ENCODE results near the gene GLI1.
A peak's percentile ranks its signal among the peaks of the same experiment; 100 is the strongest.

GLI1 gene

GRCh38 chr12:57461917-57462250 is 2.3 kb downstream of the GLI1 start:
- no peak for DNase-seq

GRCh38 chr12:57462251-57462911 is 2.8 kb downstream of the GLI1 start:
- peak; percentile 91 for DNase-seq

DNA sequence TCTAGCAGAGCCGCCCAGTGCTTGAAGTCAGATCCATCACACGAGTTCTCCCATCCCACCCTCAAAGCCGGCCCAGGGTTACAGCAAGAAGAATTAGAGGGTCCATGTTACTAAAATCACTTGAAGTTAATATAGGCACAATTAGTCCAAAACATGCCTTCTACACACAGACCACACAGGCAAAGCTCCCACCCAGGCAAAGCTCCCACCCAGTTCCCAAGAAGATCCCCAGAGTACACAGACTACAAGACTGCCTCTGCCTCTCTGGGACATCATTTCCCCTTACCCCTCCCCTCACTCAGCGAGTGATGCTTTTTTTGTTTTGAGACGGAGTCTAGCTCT is 3.3 kb downstream of the GLI1 start:
- no peak for DNase-seq

- no peak for DNase-seq
Observed at GRCh38 chr12:57464569-57464968, 5.0 kb downstream of the GLI1 start.

DNA sequence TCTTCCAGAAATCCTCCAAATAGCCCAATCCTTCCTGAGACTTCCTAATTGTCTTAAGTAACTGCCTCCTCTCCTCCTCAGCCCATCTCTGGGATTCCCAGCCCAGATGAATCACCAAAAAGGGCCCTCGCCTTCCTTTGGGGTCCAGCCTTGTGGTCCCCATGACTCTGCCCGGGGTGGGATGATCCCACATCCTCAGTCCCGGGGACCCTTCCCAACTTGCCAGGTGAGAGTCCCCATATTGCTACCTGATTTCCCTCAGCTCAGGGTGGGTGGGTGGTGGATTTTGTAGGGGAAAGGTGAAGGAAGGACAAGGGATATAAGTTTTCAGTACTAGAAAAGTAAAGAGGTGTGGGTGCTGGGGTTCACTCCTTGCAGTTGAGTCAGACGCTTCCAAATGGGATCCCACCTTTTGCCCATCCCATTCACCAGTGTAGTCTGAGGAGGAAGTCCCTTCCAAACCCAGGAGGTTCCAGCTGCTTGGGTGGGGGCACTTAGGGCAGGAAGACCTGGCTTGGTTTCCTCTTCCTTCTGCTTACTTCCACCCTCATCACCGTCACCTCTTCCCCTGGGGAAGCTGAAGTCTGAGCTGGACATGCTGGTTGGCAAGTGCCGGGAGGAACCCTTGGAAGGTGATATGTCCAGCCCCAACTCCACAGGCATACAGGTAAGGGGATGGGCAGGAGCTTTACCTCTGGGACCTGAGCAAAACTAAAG is 5.6 kb downstream of the GLI1 start:
- DNase-seq: no peak

- DNase-seq: no peak
Observed at GRCh38 chr12:57465747-57466505, 6.3 kb downstream of the GLI1 start.

DNA sequence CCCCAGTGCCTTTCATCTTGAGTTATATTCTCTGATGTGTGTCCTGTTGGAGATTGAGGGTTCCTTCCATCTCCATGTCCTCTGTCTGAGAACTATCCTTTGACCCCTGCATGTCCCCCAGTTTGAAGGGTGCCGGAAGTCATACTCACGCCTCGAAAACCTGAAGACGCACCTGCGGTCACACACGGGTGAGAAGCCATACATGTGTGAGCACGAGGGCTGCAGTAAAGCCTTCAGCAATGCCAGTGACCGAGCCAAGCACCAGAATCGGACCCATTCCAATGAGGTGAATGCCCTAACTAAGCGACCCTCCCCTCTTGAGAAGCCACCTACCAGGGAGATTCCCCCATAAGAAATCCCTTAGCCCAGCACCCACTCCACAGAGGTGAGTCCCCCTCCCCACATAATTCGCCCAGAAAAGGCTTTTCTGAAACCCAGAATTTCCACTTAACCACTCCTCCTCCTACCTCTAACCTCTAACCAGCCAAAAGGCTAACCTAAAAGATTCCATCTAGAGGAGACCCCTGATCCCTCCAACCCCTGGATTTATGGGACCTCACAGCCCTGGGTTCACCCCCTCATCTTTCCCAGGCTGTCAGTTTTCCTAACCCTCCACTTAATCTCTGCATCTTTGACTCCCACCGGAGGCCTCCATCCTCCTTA is 7.8 kb downstream of the GLI1 start:
- no peak for DNase-seq

GRCh38 chr12:57467915-57468314 is 8.3 kb downstream of the GLI1 start:
- DNase-seq: no peak

GRCh38 chr12:57469296-57470164 is 9.9 kb downstream of the GLI1 start:
- DNase-seq: no peak

DNA sequence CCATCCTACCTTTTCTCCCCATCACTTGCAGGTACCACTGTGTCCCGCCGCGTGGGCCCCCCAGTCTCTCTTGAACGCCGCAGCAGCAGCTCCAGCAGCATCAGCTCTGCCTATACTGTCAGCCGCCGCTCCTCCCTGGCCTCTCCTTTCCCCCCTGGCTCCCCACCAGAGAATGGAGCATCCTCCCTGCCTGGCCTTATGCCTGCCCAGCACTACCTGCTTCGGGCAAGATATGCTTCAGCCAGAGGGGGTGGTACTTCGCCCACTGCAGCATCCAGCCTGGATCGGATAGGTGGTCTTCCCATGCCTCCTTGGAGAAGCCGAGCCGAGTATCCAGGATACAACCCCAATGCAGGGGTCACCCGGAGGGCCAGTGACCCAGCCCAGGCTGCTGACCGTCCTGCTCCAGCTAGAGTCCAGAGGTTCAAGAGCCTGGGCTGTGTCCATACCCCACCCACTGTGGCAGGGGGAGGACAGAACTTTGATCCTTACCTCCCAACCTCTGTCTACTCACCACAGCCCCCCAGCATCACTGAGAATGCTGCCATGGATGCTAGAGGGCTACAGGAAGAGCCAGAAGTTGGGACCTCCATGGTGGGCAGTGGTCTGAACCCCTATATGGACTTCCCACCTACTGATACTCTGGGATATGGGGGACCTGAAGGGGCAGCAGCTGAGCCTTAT is 10.8 kb downstream of the GLI1 start:
- no peak for DNase-seq

- no peak for DNase-seq
Observed at GRCh38 chr12:57470970-57471656, 11.5 kb downstream of the GLI1 start.

DNA sequence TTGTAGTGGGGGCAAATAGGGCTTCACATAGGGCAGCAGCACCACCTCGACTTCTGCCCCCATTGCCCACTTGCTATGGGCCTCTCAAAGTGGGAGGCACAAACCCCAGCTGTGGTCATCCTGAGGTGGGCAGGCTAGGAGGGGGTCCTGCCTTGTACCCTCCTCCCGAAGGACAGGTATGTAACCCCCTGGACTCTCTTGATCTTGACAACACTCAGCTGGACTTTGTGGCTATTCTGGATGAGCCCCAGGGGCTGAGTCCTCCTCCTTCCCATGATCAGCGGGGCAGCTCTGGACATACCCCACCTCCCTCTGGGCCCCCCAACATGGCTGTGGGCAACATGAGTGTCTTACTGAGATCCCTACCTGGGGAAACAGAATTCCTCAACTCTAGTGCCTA is 12.1 kb downstream of the GLI1 start:
- DNase-seq: no peak

GRCh38 chr12:57472391-57472790 is 12.8 kb downstream of the GLI1 start:
- no peak for DNase-seq

DNA sequence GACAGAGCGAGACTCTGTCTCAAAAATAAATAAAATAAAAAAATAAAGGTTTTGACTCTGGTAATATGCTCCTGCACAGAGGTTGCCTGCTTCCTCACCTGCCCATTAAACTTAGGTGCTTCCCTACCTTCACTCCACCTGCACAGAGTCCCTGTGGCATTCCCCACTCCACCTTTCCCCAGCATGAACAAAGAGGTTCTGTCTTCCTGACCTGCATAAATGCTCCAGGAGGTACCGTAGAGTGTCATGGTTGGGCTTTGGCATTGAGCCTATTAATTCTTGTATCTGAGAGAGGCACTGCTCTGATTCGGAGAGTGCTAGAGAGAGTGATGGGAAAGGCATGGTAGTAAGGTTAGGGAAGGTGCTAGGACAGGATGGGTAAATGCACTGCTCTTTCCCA is 13.8 kb downstream of the GLI1 start:
- no peak for DNase-seq

GRCh38 chr12:57473886-57474285 is 14.3 kb downstream of the GLI1 start:
- DNase-seq: no peak

DNA sequence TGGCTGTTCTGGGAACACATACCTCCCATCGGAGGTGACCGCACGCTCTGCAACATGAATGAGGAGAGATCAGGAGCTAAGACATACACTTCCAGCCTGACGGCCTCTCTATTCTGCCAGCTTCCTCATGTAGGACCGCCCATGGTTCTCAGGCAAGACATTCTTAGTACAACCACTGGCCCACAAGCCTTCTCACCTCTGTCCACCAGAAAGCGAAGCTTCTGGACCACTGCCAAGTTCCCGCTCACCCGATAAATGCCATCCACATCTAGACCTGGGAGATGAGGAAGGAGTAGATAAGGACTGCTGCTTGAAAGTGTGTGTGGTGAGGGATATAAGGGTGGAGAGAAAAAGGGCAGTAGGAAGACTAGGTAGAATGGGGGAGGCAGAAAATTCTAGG is 14.8 kb downstream of the GLI1 start:
- DNase-seq: no peak

- DNase-seq: no peak
Observed at GRCh38 chr12:57474862-57475261, 15.3 kb downstream of the GLI1 start.

DNA sequence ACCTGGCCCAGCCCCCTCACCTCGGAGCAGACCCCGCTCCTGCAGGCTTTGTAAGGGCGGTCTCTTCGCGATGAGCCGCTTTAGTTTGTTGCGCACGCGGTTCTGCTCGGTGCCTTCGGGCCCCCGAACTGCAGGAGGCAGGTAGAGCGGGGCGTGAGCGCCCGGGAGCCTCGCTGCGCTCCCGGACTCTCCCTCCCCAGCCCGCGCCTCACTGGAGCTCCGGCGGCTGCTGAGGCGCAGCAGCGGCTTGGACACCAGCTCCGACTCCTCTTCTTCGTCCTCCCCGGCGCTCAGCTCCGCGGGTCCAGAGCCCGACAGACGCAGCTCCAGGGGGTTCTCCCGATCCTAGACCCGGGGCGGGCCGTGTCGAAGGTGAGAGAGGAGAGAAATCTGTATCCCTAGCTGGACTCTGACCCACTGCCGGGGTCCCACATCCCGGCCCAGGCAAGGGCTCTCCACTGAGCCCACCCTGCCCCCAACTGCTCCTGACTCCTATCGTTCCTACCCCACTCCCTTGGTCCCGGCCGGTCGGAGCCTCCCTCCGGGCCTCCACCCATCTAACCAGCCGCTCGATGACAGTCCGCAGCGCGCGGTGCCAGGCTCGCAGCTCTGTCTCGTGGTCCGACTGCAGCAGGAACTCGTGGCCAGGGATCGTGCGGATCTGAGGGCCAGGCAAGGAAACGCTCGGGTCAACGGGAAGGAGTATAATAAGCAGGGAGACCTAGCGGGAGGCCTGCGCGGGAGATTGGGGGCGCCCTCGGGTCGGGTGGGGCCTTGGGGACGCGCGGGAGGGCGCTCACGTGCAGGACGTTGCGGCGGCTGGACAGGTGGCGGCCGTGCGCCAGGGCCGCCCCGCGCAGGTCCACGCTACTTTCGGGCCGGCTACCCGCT is 15.9 kb downstream of the GLI1 start:
- DNase-seq: no peak

- DNase-seq: no peak
Observed at GRCh38 chr12:57476162-57476992, 16.8 kb downstream of the GLI1 start.
